Loucy (cell line): ENCODE results near the gene PTGIS.

Experiments
- EZH2phosphoT487 ChIP-seq: fragments of 200-600 bp; IDR thresholded peaks from 2 replicates; pipeline ENCODE4 v1.6.1; 2018; ENCODE audit warnings: antibody characterized with exemption, mild to moderate bottlenecking, moderate library complexity, borderline replicate concordance
- TF ChIP-seq, protein P1 (sequence below): fragments of 200-600 bp; sonication (generic); conservative IDR thresholded peaks from 2 replicates; pipeline ENCODE4 v1.5.1; 2014; ENCODE audit warnings: mild to moderate bottlenecking, antibody characterized with exemption, low read length

DNA sequence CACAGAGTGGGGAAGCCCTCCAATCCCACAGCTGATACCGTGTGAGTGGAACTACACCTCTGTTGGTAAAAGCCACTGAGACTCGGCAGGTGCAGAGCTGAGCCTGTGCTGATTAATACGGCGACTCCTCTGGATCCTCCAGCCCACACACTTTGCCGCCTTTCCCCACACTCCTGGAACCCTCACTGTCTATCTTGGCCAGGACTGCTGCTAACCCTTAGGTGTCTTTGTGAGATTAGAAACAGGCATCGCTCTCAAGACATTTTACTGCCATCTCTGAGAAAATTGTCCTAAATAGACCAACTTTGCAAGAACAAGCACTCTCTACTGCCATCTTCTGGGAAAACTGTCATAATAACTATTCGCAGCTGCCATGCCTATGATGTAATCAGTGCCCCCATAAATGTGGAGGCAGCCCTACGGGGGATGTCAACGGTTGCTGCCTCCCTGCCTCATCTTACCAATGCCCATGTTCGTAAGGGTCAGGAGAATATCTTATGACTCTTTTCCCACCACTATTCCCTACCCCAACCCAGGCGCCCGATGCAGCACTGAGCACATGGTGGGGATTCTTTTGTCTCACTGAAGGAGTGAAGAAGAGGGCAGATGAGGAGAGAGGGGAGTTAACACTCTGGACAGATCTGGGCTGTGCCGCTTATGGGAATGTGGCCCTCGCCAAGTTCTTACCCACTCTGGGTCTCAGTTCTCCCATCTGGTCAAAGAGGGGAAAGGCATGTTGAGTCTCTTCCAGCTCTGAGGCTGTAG is 59.3 kb downstream of the PTGIS start:
- TF ChIP-seq, protein P1, sequence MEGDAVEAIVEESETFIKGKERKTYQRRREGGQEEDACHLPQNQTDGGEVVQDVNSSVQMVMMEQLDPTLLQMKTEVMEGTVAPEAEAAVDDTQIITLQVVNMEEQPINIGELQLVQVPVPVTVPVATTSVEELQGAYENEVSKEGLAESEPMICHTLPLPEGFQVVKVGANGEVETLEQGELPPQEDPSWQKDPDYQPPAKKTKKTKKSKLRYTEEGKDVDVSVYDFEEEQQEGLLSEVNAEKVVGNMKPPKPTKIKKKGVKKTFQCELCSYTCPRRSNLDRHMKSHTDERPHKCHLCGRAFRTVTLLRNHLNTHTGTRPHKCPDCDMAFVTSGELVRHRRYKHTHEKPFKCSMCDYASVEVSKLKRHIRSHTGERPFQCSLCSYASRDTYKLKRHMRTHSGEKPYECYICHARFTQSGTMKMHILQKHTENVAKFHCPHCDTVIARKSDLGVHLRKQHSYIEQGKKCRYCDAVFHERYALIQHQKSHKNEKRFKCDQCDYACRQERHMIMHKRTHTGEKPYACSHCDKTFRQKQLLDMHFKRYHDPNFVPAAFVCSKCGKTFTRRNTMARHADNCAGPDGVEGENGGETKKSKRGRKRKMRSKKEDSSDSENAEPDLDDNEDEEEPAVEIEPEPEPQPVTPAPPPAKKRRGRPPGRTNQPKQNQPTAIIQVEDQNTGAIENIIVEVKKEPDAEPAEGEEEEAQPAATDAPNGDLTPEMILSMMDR = peak; percentile 68
- no peak for TF ChIP-seq EZH2phosphoT487
